Measurements from ENCODE around the gene IFT80.

Gene IFT80

GRCh38 chr3:160213191-160213590, 185.8 kb downstream of the IFT80 start:
- in situ Hi-C loops (cut with MboI; ENCODE audit: low sequenced_read_pairs): no loop called here

- in situ Hi-C loops (cut with MboI; ENCODE audit: low sequenced_read_pairs): no loop called here
Measured at GRCh38 chr3:160210799-160211221, 188.2 kb downstream of the IFT80 start.

- in situ Hi-C loops (cut with MboI; ENCODE audit: low sequenced_read_pairs): no loop called here
Measured at GRCh38 chr3:160210341-160210740, 188.7 kb downstream of the IFT80 start.

All from HL-60/S4 (cell line).